ENCODE results near the gene RCL1. TPM values are rescaled to one million over a fixed set of nuclear protein-coding genes. Genes with fewer than 3 reads are reported as not detected.

The RCL1 gene
- polyA plus RNA-seq, 1 of the 3 experiments (the other 2 are of a cell fraction), result 18.4 TPM

GRCh38 chr9:4764033-4764432 lies 28.7 kb upstream of the RCL1 start (continued):
- no peak for TF ChIP-seq GATA2 (CRISPR knock-in tag; IDR thresholded peaks at IDR 0.05)
- no peak for TF ChIP-seq EZH2phosphoT487 (IDR thresholded peaks at IDR 0.05; ENCODE audit: borderline replicate concordance, low read depth)
- no peak for TF ChIP-seq FOXJ3 (CRISPR knock-in tag; IDR thresholded peaks at IDR 0.05)
- TF ChIP-seq NFIC (IDR thresholded peaks at IDR 0.05; ENCODE audit: borderline replicate concordance), result no peak
- TF ChIP-seq, protein P1, sequence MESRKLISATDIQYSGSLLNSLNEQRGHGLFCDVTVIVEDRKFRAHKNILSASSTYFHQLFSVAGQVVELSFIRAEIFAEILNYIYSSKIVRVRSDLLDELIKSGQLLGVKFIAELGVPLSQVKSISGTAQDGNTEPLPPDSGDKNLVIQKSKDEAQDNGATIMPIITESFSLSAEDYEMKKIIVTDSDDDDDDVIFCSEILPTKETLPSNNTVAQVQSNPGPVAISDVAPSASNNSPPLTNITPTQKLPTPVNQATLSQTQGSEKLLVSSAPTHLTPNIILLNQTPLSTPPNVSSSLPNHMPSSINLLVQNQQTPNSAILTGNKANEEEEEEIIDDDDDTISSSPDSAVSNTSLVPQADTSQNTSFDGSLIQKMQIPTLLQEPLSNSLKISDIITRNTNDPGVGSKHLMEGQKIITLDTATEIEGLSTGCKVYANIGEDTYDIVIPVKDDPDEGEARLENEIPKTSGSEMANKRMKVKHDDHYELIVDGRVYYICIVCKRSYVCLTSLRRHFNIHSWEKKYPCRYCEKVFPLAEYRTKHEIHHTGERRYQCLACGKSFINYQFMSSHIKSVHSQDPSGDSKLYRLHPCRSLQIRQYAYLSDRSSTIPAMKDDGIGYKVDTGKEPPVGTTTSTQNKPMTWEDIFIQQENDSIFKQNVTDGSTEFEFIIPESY (IDR thresholded peaks at IDR 0.05; ENCODE audit: borderline replicate concordance, low read depth), result no peak
- TF ChIP-seq GABPA (IDR thresholded peaks at IDR 0.05; ENCODE audit: low read depth), result no peak
- TF ChIP-seq, protein P2, sequence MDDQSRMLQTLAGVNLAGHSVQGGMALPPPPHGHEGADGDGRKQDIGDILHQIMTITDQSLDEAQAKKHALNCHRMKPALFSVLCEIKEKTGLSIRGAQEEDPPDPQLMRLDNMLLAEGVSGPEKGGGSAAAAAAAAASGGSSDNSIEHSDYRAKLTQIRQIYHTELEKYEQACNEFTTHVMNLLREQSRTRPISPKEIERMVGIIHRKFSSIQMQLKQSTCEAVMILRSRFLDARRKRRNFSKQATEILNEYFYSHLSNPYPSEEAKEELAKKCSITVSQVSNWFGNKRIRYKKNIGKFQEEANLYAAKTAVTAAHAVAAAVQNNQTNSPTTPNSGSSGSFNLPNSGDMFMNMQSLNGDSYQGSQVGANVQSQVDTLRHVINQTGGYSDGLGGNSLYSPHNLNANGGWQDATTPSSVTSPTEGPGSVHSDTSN (IDR thresholded peaks at IDR 0.05), result no peak
- no peak for TF ChIP-seq NRF1 (IDR thresholded peaks at IDR 0.05; ENCODE audit: low read depth, low read length)
- TF ChIP-seq, protein P3, sequence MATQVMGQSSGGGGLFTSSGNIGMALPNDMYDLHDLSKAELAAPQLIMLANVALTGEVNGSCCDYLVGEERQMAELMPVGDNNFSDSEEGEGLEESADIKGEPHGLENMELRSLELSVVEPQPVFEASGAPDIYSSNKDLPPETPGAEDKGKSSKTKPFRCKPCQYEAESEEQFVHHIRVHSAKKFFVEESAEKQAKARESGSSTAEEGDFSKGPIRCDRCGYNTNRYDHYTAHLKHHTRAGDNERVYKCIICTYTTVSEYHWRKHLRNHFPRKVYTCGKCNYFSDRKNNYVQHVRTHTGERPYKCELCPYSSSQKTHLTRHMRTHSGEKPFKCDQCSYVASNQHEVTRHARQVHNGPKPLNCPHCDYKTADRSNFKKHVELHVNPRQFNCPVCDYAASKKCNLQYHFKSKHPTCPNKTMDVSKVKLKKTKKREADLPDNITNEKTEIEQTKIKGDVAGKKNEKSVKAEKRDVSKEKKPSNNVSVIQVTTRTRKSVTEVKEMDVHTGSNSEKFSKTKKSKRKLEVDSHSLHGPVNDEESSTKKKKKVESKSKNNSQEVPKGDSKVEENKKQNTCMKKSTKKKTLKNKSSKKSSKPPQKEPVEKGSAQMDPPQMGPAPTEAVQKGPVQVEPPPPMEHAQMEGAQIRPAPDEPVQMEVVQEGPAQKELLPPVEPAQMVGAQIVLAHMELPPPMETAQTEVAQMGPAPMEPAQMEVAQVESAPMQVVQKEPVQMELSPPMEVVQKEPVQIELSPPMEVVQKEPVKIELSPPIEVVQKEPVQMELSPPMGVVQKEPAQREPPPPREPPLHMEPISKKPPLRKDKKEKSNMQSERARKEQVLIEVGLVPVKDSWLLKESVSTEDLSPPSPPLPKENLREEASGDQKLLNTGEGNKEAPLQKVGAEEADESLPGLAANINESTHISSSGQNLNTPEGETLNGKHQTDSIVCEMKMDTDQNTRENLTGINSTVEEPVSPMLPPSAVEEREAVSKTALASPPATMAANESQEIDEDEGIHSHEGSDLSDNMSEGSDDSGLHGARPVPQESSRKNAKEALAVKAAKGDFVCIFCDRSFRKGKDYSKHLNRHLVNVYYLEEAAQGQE (IDR thresholded peaks at IDR 0.05; ENCODE audit: low read depth, low read length), result no peak
- no peak for TF ChIP-seq RFX5 (IDR thresholded peaks at IDR 0.05; ENCODE audit: low read length)
- TF ChIP-seq CHD2 (IDR thresholded peaks at IDR 0.05; ENCODE audit: low read length, partially characterized antibody), result no peak

DNA sequence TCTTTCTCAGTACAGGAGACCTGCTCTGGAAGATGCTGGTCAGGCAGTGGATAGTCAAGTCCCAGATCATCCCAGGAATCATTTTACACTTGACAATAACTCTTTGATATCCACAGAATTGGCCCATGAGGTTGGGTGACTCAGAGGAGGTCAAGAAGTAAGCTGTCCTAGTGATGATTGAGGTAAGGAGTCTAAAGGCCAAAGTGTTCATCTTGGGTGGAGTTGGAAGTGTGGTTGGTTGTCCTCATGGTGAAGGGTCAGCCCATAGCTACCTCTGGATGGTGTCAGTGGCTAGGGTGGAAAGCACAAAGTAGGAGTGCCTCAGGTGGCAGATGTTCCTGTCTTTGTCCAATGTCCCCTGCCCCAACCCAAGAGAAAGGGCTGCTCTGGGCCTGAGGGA lies 24.1 kb upstream of the RCL1 start:
- CTCF ChIA-PET, result interaction anchor here (0.6 to 2.8 kb wide), 4 partner anchors 9 to 417 kb away, joined by 3 to 17 read pairs (median 6); partner anchors contain the start of gene INSL6
- Histone ChIP-seq H2AFZ (ENCODE audit: low read depth) (no peak overlapping the region), H3F3A (replicated peaks; ENCODE audit: insufficient read depth) (no peaks in the 10 kb centered on the region), H3K9me3 (no peaks in the 10 kb centered on the region; the same call in 1 of the 2 replicates), H3K4me3 (ENCODE audit: low read depth in 2 of 2, low read length in 1 of 2) (no peak overlapping the region), H3K9me2 (no peaks in the 10 kb centered on the region), H3K27me3 (ENCODE audit: insufficient read depth) (no peaks in the 10 kb centered on the region), H3K4me1 (ENCODE audit: control insufficient read depth in 1 of 2, insufficient read depth in 2 of 2, low read depth in 1 of 2, low read length in 1 of 2) (no peaks in the 10 kb centered on the region), H3K9ac (no peak overlapping the region), H3K36me3 (replicated peaks in 1 of 2; ENCODE audit: control insufficient read depth in 1 of 2, insufficient read depth in 2 of 2, low read length in 1 of 2) (no peaks in the 10 kb centered on the region), H3K4me2 (no peak overlapping the region), H3K27ac (ENCODE audit: low read depth in 2 of 2, low read length in 1 of 2) (no peak overlapping the region), H3K79me2 (ENCODE audit: insufficient read depth) (no peaks in the 10 kb centered on the region), H4K20me1 (ENCODE audit: insufficient read depth) (no peaks in the 10 kb centered on the region)
- TF ChIP-seq, protein P1 (IDR thresholded peaks at IDR 0.05; ENCODE audit: borderline replicate concordance, low read depth), result no peak
- no peak for TF ChIP-seq TAF1 (IDR thresholded peaks at IDR 0.05; ENCODE audit: borderline replicate concordance, low read depth, low read length)
- POLR2A ChIA-PET, result no interaction called here
- DNase-seq, result no peak
